HepG2 (cell line): ENCODE data around the gene AGAP1. TPM values are rescaled to one million over a fixed set of nuclear protein-coding genes. Genes with fewer than 3 reads are reported as not detected.
A peak's percentile ranks its signal among the peaks of the same experiment; 100 is the strongest.

Experiments used
- ARID5B ChIP-seq: IDR thresholded peaks from 2 replicates; pipeline ENCODE4 v1.4.0; 2020; ENCODE audit warnings: mild to moderate bottlenecking, missing genetic modification reagents
- CTCF ChIP-seq: sonication (generic); formaldehyde crosslinking; IDR thresholded peaks from 2 replicates; pipeline ENCODE4 v1.5.0; 2020; ENCODE audit warnings: mild to moderate bottlenecking, missing genetic modification reagents, moderate library complexity
- FLYWCH1 ChIP-seq: sonication (generic); formaldehyde crosslinking; IDR thresholded peaks from 2 replicates; pipeline ENCODE4 v1.8.1; 2023; ENCODE audit warnings: mild to moderate bottlenecking, missing genetic modification reagents
- JUND ChIP-seq: sonication (generic); formaldehyde crosslinking; IDR thresholded peaks from 2 replicates; pipeline ENCODE4 v1.8.0; 2022; ENCODE audit warnings: mild to moderate bottlenecking, missing genetic modification reagents
- KAT7 ChIP-seq: IDR thresholded peaks from 2 replicates; pipeline ENCODE4 v1.6.1; 2018; ENCODE audit warnings: borderline replicate concordance, missing compliant biosample characterization
- KLF6 ChIP-seq: IDR thresholded peaks from 2 replicates; pipeline ENCODE4 v1.8.0; 2016; ENCODE audit warnings: missing biosample characterization, missing genetic modification reagents
- MYPOP ChIP-seq: sonication (generic); formaldehyde crosslinking; IDR thresholded peaks from 2 replicates; pipeline ENCODE4 v1.8.1; 2023; ENCODE audit warnings: mild to moderate bottlenecking, moderate library complexity, missing genetic modification reagents
- SNRNP70 ChIP-seq: fragments of 200-400 bp; formaldehyde crosslinking; IDR thresholded peaks from 2 replicates; pipeline ENCODE4 v1.6.1; 2017; ENCODE audit warnings: mild to moderate bottlenecking, low read depth, low read length, moderate library complexity
- ZNF101 ChIP-seq: sonication (generic); formaldehyde crosslinking; IDR thresholded peaks from 2 replicates; pipeline ENCODE4 v1.4.0; 2020; ENCODE audit warnings: mild to moderate bottlenecking, low read depth, missing genetic modification reagents, borderline replicate concordance
- ZNF331 ChIP-seq: sonication (generic); formaldehyde crosslinking; IDR thresholded peaks from 2 replicates; pipeline ENCODE4 v1.4.0; 2020; ENCODE audit warnings: missing genetic modification reagents
- polyA plus RNA-seq, 8 experiments: library from polyadenylated mRNA; depleted of rRNA in 3 of 8; stranded (reverse) in 7 of 8; unstranded in 1 of 8; fragments of >200 nt; fragmentation: Illumina TruSeq in 4 of 8; extraction: Trizol in 4 of 8; gene quantifications; 2 replicates each; pipeline versions ENCODE4 v1.2.1 to v1.2.3, GENCODE V29; 2011 to 2016; ENCODE audit warnings: low read depth in 4 of 8, missing spikeins in 1 of 8, mixed read lengths in 1 of 8; ENCODE audit not compliant: insufficient read depth in 1 of 8
- total RNA-seq, 5 experiments: library from RNA; depleted of rRNA; stranded (reverse); fragments of >200 nt; fragmentation: Illumina TruSeq; extraction: Trizol; gene quantifications; 2 replicates each; pipeline ENCODE4 v1.2.3, GENCODE V29; 2016; ENCODE audit warnings: low read depth in 1 of 5
- TF ChIP-seq, protein P1 (sequence below): sonication (generic); formaldehyde crosslinking; IDR thresholded peaks from 2 replicates; pipeline ENCODE4 v1.4.0; 2020; ENCODE audit warnings: missing genetic modification reagents
- TF ChIP-seq, protein P2 (sequence below): sonication (generic); formaldehyde crosslinking; IDR thresholded peaks from 2 replicates; pipeline ENCODE4 v1.4.0; 2020; ENCODE audit warnings: missing genetic modification reagents, low read depth, mild to moderate bottlenecking, borderline replicate concordance
- TF ChIP-seq, protein P3 (sequence below): sonication (generic); formaldehyde crosslinking; IDR thresholded peaks from 2 replicates; pipeline ENCODE4 v1.4.0; 2020; ENCODE audit warnings: mild to moderate bottlenecking, missing genetic modification reagents

AGAP1 gene
- total and polyA plus RNA-seq, 2 of the 13 experiments (the other 11 are each of a cell fraction or from before 2014, with no cell fraction given) = 21.2 to 32.7 TPM

GRCh38 chr2:236167297-236168109, 673.7 kb downstream of the AGAP1 start (continued):
- TF ChIP-seq, protein P1, sequence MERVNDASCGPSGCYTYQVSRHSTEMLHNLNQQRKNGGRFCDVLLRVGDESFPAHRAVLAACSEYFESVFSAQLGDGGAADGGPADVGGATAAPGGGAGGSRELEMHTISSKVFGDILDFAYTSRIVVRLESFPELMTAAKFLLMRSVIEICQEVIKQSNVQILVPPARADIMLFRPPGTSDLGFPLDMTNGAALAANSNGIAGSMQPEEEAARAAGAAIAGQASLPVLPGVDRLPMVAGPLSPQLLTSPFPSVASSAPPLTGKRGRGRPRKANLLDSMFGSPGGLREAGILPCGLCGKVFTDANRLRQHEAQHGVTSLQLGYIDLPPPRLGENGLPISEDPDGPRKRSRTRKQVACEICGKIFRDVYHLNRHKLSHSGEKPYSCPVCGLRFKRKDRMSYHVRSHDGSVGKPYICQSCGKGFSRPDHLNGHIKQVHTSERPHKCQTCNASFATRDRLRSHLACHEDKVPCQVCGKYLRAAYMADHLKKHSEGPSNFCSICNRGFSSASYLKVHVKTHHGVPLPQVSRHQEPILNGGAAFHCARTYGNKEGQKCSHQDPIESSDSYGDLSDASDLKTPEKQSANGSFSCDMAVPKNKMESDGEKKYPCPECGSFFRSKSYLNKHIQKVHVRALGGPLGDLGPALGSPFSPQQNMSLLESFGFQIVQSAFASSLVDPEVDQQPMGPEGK = no peak
- TF ChIP-seq FLYWCH1 (CRISPR knock-in tag) (no peak), KAT7 (CRISPR knock-in tag) (no peak), CTCF (CRISPR knock-in tag) (peak; percentile 76), KLF6 (CRISPR knock-in tag) (no peak), MYPOP (CRISPR knock-in tag) (peak; percentile 76; the same call in 1 of the 2 replicates), SNRNP70 (no peak), ZNF331 (0 out of 2 replicates have a peak, but pooled peaks have one; percentile 20), JUND (CRISPR knock-in tag) (no peak), ZNF101 (CRISPR knock-in tag) (no peak), ARID5B (CRISPR knock-in tag) (0 out of 2 replicates have a peak, but pooled peaks have one; percentile 16)
- TF ChIP-seq, protein P2, sequence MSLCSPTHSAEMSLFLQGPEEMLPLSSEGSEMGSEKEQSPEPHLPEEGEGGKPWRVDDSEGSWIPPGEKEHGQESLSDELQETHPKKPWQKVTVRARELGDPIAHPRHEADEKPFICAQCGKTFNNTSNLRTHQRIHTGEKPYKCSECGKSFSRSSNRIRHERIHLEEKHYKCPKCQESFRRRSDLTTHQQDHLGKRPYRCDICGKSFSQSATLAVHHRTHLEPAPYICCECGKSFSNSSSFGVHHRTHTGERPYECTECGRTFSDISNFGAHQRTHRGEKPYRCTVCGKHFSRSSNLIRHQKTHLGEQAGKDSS (CRISPR knock-in tag) = peak; percentile 64; the same call in 1 of the 2 replicates
- TF ChIP-seq, protein P3, sequence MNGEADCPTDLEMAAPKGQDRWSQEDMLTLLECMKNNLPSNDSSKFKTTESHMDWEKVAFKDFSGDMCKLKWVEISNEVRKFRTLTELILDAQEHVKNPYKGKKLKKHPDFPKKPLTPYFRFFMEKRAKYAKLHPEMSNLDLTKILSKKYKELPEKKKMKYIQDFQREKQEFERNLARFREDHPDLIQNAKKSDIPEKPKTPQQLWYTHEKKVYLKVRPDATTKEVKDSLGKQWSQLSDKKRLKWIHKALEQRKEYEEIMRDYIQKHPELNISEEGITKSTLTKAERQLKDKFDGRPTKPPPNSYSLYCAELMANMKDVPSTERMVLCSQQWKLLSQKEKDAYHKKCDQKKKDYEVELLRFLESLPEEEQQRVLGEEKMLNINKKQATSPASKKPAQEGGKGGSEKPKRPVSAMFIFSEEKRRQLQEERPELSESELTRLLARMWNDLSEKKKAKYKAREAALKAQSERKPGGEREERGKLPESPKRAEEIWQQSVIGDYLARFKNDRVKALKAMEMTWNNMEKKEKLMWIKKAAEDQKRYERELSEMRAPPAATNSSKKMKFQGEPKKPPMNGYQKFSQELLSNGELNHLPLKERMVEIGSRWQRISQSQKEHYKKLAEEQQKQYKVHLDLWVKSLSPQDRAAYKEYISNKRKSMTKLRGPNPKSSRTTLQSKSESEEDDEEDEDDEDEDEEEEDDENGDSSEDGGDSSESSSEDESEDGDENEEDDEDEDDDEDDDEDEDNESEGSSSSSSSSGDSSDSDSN (CRISPR knock-in tag) = peak; percentile 96
